ENCODE measurements around the gene SLC26A1.

The SLC26A1 gene

DNA sequence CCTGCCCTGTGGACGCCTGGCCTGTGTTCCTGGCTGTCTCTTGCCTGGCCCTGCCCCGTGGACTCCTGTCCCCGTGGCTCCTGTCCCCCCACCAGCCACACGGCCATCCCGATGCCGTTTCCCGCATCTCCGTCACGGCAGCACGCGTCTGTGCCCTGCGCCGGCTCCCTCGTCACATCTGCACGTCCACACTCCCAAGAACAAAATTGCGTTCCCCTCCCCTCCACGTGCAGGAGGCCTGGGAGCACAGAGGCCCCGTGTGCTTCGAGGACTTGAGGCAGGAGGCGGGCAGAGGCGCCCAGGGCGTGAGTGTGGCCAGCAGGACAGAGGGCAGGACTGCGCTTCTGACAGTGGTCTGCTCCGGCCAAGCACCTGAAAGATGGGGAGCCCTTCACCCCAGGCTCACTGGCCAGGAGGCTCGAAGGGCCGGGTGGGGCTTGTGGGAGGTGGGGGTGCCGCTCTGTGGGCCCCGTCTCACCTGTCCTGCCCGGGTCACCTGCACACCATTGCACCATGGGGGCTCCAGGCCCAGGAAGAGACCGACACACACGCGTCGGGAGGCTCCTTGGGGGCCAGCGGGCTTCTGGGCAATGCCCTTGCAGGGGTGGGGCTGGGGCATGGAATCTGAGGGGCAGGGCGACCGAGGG, 35.5 kb upstream of the SLC26A1 start:
- TF ChIP-seq, protein P1, sequence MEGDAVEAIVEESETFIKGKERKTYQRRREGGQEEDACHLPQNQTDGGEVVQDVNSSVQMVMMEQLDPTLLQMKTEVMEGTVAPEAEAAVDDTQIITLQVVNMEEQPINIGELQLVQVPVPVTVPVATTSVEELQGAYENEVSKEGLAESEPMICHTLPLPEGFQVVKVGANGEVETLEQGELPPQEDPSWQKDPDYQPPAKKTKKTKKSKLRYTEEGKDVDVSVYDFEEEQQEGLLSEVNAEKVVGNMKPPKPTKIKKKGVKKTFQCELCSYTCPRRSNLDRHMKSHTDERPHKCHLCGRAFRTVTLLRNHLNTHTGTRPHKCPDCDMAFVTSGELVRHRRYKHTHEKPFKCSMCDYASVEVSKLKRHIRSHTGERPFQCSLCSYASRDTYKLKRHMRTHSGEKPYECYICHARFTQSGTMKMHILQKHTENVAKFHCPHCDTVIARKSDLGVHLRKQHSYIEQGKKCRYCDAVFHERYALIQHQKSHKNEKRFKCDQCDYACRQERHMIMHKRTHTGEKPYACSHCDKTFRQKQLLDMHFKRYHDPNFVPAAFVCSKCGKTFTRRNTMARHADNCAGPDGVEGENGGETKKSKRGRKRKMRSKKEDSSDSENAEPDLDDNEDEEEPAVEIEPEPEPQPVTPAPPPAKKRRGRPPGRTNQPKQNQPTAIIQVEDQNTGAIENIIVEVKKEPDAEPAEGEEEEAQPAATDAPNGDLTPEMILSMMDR (IDR thresholded peaks at IDR 0.05; ENCODE audit: control extremely low read depth, extremely low read depth, low read depth, missing control alignments): no peak
- DNase-seq (ENCODE audit: extremely low spot score): no peak
- CTCF ChIA-PET: no interaction called here
- POLR2A ChIA-PET: no interaction called here

DNA sequence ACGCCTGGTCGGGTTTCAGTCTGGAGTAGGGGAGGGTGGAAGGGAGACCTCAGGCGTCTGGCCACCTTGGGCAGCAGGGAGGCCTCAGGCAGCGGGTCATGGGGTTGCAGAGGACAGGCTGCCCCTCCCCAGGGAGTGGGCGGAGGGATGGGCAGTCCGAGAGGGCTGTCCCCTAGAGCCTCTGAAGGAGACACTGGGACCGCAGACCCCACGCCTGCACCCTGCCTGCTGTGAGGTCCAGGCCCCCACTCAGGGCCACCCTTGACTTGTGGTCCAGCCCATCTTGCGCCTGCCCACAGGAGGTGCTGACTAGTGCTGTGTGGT, 34.7 kb upstream of the SLC26A1 start:
- DNase-seq (ENCODE audit: extremely low spot score): no peak
- POLR2A ChIA-PET: no interaction called here
- CTCF ChIA-PET: interaction anchor here (0.9 kb wide), 1 partner anchor 10 kb away, joined by 3 read pairs; no protein-coding TSS in a partner anchor

DNA sequence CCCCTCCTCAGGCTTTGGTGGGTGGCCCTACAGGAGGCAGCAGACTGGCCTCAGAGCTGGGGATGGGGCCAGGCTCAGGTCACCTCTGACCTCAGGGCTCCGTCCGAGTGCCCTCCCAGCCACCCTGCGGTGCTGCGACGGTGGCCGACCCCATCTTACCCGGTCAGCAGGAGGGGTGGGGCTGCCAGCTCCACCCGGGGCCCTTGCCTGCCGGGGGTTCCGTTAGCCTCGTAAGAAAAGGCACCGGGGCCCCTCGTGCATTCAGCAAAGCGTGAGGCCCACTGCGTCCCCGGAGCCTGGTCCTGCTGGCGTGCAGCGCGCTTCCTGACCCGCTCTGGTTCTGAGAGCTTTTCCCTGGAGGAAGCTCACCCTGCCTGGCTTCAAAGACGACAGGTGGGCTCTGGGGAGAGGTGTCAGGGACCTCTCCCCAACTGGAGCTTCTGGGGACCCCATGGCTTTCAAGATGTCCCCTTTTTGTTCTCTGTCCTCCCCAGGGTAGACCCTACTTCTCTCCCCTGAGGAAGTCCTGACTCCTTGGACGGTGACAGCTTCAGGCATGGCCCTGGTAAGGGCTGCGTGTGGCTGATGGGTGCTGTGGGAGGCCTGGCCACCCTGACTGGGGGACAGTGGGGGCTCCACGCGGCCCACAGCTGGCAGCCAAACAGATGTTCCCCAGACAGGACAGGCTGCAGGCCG, 34.2 kb upstream of the SLC26A1 start:
- POLR2A ChIA-PET: no interaction called here
- DNase-seq (ENCODE audit: extremely low spot score): no peak
- CTCF ChIA-PET: interaction anchor here (0.9 kb wide), 1 partner anchor 10 kb away, joined by 3 read pairs; no protein-coding TSS in a partner anchor
- TF ChIP-seq, protein P1 (IDR thresholded peaks at IDR 0.05; ENCODE audit: control extremely low read depth, extremely low read depth, low read depth, missing control alignments): no peak

More for the DNA sequence above, 34.7 kb upstream of the SLC26A1 start:
- TF ChIP-seq, protein P1 (IDR thresholded peaks at IDR 0.05; ENCODE audit: control extremely low read depth, extremely low read depth, low read depth, missing control alignments): no peak

DNA sequence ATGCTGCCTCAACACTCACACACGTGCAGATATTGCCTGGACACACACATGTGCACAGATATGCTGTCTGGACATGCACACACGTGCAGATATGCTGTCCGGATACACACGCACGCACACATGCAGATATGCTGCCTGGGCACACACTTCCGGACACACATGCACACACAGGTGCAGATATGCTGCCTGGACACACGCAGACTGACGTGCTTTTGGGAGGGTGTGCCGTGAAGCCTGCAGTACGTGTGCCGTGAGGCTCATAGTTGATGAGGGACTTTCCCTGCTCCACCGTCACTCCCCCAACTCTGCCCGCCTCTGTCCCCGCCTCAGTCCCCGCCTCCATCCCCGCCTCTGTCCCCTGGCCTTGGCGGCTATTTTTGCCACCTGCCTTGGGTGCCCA, 32.9 kb upstream of the SLC26A1 start:
- POLR2A ChIA-PET: no interaction called here
- peak; percentile 90 for DNase-seq (ENCODE audit: extremely low spot score)
- TF ChIP-seq, protein P1 (IDR thresholded peaks at IDR 0.05; ENCODE audit: control extremely low read depth, extremely low read depth, low read depth, missing control alignments): no peak
- CTCF ChIA-PET: no interaction called here

DNA sequence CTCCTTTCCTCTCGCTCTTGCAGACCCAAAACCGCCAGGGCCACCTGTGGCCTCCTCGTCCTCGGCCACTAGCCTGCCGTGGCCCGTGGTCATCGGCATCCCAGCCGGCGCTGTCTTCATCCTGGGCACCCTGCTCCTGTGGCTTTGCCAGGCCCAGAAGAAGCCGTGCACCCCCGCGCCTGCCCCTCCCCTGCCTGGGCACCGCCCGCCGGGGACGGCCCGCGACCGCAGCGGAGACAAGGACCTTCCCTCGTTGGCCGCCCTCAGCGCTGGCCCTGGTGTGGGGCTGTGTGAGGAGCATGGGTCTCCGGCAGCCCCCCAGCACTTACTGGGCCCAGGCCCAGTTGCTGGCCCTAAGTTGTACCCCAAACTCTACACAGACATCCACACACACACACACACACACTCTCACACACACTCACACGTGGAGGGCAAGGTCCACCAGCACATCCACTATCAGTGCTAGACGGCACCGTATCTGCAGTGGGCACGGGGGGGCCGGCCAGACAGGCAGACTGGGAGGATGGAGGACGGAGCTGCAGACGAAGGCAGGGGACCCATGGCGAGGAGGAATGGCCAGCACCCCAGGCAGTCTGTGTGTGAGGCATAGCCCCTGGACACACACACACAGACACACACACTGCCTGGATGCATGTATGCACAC, 31.8 kb upstream of the SLC26A1 start:
- POLR2A ChIA-PET: no interaction called here
- CTCF ChIA-PET: no interaction called here
- no peak for DNase-seq (ENCODE audit: extremely low spot score)
- TF ChIP-seq, protein P1 (IDR thresholded peaks at IDR 0.05; ENCODE audit: control extremely low read depth, extremely low read depth, low read depth, missing control alignments): no peak

DNA sequence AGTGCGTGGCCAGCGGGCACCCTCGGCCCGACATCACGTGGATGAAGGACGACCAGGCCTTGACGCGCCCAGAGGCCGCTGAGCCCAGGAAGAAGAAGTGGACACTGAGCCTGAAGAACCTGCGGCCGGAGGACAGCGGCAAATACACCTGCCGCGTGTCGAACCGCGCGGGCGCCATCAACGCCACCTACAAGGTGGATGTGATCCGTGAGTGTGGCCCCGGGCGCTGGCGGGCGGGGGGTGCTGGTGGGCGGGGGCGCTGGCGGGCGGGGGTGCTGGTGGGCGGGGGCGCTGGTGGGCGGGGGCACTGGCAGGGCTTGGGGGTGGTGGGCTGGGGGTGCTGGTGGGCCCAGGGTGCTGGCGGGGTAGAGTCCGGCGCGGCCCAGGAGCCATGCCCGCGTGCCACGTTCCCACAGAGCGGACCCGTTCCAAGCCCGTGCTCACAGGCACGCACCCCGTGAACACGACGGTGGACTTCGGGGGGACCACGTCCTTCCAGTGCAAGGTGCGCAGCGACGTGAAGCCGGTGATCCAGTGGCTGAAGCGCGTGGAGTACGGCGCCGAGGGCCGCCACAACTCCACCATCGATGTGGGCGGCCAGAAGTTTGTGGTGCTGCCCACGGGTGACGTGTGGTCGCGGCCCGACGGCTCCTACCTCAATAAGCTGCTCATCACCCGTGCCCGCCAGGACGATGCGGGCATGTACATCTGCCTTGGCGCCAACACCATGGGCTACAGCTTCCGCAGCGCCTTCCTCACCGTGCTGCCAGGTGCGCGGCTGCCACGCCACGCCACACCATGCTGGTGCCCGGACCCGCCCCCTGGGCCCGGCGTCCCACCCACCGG, 30.9 kb upstream of the SLC26A1 start:
- no peak for DNase-seq (ENCODE audit: extremely low spot score)
- POLR2A ChIA-PET: no interaction called here
- CTCF ChIA-PET: no interaction called here
- TF ChIP-seq, protein P1 (IDR thresholded peaks at IDR 0.05; ENCODE audit: control extremely low read depth, extremely low read depth, low read depth, missing control alignments): no peak
